ENCODE measurements around the gene GOLPH3.
"Not testable (repeated sequence)": the region's sequence is repeated elsewhere in the genome, so short reads cannot be mapped to it uniquely, and the experiment has no call there.

Gene GOLPH3

DNA sequence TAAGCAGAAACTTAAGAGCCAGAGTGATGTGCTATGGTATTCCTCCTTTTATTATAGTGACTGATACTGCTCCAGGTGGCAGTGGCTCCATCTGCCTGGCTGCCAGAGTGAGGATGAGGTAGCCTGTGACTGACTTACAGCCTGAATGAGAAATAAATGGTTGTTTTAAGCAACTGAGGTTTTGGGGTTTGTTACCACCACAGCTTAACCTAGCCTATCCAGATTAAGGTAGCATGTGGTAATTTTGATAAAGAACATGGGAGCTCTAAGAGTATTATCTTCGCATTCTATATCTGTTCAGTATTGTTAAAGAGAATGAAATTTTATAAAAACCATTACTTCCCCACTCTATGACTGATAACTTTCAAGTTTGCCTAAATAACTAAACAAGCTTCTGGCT is 39.0 kb downstream of the GOLPH3 start:
- DNase-seq (ENCODE audit: low read depth in 2 of 2), result no peak

- DNase-seq (ENCODE audit: low read depth in 2 of 2), result no peak
Observed at GRCh38 chr5:32132757-32133156, 41.4 kb downstream of the GOLPH3 start.

DNA sequence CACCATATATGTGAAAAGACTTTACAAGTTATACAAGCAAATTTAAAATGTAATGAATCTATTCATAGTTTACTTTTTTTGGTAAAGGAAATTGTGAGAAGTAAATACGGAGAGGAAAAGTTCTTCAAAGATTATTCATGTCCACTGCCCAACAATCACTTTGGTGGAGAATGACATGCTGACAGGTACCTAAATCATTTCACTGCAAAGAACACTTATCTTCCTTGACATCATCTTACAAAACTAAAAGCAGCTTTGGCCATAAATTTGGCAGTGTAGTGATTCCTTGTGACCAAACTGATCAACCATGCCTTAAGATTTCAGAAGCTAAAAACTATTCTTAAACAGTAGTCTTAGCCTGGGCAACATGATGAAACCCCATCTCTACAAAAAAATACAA is 42.5 kb downstream of the GOLPH3 start:
- no peak for DNase-seq (ENCODE audit: low read depth in 2 of 2)

DNA sequence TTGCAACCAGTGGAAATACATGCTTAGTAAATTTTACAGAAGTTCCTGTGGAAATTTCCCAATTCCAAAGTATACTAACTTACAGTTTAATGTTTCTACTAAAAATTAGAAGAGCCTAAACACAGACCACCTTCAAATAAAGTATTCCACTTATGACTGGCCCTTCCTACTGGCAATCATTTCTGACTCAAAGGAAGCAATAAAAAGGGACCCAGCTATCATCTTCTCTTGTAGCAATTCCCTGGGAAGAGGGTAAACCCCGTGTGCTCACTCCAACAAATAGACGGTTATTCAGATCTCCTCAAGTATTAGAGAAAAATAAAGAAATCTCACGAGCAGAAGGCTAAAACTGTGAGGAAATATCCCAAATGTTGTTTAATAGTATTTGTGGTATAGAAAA is 43.3 kb downstream of the GOLPH3 start:
- DNase-seq (ENCODE audit: low read depth in 2 of 2), result no peak

GRCh38 chr5:32129074-32129598 is 45.0 kb downstream of the GOLPH3 start:
- DNase-seq (ENCODE audit: low read depth in 2 of 2), result no peak

GRCh38 chr5:32127711-32128110 is 46.4 kb downstream of the GOLPH3 start:
- DNase-seq (ENCODE audit: low read depth in 2 of 2), result no peak

DNA sequence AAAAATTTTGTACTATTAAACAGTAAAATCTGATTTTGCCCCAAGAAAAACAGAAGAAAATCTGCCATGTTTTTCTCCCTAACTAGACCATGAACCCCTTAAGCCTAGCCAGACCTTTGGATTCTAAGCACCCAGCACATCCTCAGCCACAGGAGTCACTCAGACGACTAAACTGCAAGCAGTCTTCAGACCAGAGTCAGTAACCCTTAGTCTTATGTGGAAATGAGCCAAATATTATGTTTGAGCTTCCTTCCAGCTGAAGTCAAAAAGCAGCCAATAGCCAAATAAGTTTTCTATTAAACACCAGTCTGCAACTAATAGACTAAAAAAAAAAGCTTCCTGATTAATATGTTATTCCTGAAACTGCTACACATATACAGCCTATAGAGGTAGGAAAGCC is 47.4 kb downstream of the GOLPH3 start:
- DNase-seq (ENCODE audit: low read depth in 2 of 2), result no peak

DNA sequence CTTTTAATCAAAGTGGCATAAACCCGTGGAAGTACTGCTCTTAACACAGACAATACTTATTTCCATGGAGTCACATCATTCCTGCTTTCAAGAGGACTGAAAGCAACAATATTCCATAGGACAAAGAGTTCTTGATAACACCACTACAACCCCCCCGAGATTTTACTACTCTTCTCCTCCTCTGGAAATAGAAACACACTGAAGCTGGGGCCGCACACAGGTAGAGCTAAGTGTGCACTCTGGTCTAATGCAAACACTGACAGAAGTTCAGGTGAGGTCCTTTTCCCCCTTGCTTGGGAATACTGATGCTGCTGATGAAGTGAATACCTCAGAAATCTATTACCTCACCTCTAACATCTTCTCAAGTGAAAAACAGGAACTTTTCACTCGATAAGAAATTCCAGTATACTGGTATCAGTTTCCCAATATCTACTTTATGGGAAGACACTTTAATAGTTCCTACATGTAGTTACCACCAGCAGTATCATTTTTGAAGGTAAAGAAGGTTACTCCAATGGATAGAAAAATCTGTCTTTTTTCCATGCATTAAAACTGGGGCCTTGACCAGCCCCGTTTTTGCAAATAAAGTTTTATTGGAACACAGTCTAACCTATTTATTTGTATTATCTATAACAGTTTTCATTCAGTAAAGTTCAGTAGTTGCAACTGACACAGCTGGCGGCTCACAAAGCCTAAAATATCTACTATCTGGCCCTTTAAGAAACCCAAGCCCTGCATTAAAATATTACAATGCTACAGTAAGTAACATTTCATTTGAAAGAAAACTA is 50.0 kb downstream of the GOLPH3 start:
- DNase-seq (ENCODE audit: low read depth in 2 of 2), result no peak

- DNase-seq (ENCODE audit: low read depth in 2 of 2), result no peak
Observed at GRCh38 chr5:32123058-32123805, 50.9 kb downstream of the GOLPH3 start.

GRCh38 chr5:32118922-32119321 is 55.2 kb downstream of the GOLPH3 start:
- DNase-seq (ENCODE audit: low read depth in 2 of 2), result not testable (repeated sequence)

DNA sequence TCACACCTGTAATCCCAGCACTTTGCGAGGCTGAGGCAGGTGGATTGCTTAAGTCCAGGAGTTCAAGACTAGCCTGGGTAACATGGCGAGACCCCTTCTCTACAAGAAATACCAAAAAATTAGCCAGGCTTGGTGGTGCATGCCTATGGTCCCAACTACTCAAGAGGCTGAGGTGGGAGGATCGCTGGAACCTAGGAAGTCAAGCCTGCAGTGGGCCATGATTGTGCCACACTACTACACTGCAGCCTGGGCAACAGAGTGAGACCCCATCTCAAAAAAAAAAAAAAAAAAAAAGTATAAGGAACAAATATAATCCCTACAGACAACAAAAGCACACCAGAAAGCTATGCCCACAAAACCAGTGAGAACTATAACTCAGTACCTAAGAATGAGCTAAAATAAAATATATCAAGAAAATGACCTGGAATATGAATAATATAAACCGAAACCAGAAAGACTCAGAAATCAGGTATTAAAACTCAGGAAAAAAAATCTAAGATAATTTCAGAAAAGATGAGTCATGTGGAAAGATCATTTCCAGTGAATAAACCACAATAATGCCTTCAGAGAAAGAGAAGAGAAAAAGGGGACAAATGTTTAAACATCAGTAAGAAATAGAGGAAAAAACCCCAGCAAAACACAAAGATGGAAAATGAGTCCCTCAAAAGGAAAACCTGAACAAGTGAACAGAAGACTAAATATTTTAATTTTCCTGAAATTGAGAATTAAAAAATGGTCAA is 57.4 kb downstream of the GOLPH3 start:
- no peak for DNase-seq (ENCODE audit: low read depth in 2 of 2)

- no peak for DNase-seq (ENCODE audit: low read depth in 2 of 2)
Observed at GRCh38 chr5:32115985-32116384, 58.1 kb downstream of the GOLPH3 start.

- no peak for DNase-seq (ENCODE audit: low read depth in 2 of 2)
Observed at GRCh38 chr5:32110111-32110696, 63.9 kb downstream of the GOLPH3 start.

DNA sequence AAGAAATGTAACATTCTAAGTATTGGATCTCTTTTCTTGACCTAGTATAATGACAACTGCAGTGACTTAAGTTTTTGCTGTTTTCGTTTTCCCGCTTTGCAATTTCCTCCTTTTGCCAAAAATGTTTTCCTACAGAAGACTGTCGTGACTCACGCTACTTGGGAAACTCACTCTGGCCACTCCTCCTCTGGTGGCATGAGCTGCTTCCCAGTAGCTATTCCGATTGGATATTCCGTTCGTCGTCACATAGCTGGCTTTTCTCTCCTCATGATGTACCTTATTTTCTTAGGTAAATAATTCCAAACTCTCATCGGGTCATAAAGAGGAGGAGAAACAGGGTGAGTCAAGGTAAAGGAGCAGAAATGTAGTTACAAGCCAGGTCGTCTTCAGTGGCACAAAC is 64.9 kb downstream of the GOLPH3 start:
- no peak for DNase-seq (ENCODE audit: low read depth in 2 of 2)

DNA sequence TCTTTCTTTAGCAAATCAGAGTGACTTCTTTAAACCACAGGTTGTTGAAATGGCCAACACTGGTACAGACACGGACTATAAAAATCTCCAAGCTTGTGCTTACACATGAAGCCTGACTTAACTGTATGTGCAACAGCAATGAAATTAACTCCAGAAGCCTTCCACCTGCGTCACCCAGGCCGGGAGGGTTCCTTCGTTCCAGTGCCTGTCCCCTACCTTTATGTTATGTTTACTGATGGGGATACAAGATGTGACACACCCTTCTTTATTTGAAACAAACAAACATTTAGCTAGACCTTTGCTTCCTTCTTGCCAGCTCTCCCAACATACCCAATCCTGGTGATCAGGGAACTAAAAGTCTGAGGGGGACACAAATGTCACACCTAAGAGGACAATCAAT is 66.0 kb downstream of the GOLPH3 start:
- no peak for DNase-seq (ENCODE audit: low read depth in 2 of 2)

DNA sequence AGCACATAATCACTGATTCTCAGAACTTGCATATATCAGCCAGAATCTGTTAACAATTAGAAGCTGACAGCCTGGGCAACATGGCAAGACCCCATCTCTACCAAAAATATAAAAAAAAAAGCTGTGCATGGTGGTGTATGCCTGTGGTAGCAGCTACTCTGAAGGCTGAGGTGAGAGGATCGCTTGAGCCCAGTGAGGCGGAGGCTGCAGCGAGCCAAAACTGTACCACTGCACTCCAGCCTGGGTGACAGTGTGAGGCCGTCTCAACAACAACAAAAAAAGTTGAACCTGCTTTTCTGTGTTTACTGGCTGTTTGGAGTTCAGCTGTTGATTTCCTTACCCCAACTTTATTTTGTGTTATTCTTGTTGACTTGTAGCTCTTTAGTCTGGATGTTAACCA is 66.8 kb downstream of the GOLPH3 start:
- no peak for DNase-seq (ENCODE audit: low read depth in 2 of 2)

- no peak for DNase-seq (ENCODE audit: low read depth in 2 of 2)
Observed at GRCh38 chr5:32103521-32103920, 70.6 kb downstream of the GOLPH3 start.

GRCh38 chr5:32102254-32102986 is 71.7 kb downstream of the GOLPH3 start:
- DNase-seq (ENCODE audit: low read depth in 2 of 2), result no peak

DNA sequence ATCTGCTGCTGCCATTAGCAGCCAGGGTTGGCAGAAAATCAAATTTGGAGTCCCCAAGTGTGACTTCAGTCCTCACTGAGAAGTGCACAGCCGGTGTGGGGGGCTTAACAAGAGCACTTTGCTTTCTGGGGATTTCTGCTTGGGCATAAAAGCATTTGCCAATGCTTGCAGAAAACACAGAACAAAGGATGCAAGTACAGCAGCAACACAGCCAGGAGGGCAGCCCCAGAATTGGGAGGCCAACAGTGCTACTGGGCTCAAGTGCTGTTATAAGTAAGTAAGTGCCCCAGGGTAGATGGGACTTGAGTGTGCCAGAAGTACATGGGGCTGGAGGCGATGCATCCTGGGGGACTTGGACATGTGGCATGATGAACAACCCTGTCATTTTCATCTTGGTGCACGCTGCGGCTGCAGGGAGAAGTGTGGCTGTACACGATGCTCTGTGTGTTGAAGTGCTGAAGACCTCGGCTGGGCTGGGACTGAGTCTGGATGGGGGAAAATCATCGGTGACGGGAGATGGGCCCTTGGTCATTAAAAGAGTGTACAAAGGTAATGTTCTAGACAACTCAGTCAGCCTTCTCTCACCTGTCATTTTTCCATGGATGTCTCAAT is 73.3 kb downstream of the GOLPH3 start:
- no peak for DNase-seq (ENCODE audit: low read depth in 2 of 2)

GRCh38 chr5:32100230-32100629 is 73.9 kb downstream of the GOLPH3 start:
- no peak for DNase-seq (ENCODE audit: low read depth in 2 of 2)

DNA sequence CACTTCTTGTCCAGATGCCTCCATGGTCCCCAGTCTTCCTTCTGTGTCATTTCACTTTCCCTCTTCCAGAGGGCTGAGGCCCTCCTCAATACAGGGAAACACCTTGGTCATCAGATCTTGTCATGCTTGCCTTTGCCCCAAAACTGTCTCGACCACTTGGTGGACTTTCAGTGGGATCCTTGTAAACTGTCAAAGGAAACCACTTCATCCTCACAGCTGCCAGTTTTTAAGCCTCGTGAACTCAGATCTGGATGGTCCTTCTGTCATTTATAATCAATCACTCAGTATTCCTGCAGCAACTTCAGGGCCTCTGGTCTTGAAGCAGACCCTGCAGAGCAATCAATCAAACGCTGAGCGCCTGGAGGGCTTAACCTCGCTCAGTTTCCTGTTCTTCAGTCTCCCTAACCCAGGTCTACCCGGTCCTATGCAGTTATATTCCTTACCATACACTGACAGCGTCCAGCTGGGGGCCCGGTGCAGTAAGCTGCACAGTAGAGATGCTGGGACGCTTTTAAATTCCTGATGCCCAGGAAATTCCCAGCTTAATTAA is 74.6 kb downstream of the GOLPH3 start:
- DNase-seq (ENCODE audit: low read depth in 2 of 2), result no peak
